NCI-H1105 treated with DMSO at 0.1 percent for 48 hours (cell line): ENCODE results near the gene NANS.

ENCODE experiments used
- DNase-seq: peaks from one replicate; lab custom pipeline; 2025; lab: John Stamatoyannopoulos, UW

Gene NANS

GRCh38 chr9:98038958-98039357, 17.6 kb upstream of the NANS start:
- no peak for DNase-seq

- no peak for DNase-seq
Measured at GRCh38 chr9:98039607-98040017, 16.9 kb upstream of the NANS start.

DNA sequence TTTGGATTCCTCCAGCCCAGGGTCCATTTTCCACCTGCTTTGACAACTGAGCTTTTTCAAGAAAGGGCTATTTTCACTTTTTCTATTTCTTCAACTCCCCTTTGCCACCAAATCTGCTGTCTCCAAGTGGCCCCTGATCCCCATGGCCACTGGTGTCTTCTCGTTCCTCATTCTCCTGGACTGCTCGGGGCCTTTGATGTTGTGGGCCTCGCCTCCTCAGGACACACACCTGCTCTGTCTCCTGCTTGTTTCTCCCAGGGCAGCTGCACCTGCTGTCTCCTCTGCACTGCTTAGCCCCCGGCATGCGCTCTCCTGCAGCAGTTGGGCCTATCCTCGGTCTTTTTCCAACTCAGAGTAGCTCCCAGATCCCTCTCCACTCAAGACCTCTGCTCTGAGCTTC, 16.3 kb upstream of the NANS start:
- DNase-seq: no peak

DNA sequence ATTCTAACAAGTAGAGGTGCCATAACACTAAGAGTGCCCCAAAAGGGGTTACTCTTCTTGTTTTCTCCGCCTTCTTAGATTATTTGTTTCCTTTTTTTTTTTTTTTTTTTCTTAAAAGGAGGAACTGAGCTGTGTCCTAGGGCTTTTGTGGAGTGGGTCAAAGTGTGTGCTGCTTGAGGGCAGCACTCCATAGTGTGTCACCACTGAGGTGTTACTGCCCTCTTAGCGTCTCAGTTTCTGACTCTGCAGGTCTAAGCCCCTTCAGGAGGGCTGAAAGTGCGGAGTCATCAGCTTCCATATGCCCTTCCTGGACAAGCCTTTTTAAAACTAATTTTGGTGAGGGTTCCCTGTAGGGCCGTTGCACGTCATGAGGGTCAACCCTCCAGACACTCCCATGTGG, 12.6 kb upstream of the NANS start:
- DNase-seq: no peak

- no peak for DNase-seq
Measured at GRCh38 chr9:98045234-98046179, 11.0 kb upstream of the NANS start.

- DNase-seq: no peak
Measured at GRCh38 chr9:98046180-98046543, 10.4 kb upstream of the NANS start.

GRCh38 chr9:98047002-98047401, 9.5 kb upstream of the NANS start:
- DNase-seq: no peak

- DNase-seq: no peak
Measured at GRCh38 chr9:98049288-98050072, 7.1 kb upstream of the NANS start.

DNA sequence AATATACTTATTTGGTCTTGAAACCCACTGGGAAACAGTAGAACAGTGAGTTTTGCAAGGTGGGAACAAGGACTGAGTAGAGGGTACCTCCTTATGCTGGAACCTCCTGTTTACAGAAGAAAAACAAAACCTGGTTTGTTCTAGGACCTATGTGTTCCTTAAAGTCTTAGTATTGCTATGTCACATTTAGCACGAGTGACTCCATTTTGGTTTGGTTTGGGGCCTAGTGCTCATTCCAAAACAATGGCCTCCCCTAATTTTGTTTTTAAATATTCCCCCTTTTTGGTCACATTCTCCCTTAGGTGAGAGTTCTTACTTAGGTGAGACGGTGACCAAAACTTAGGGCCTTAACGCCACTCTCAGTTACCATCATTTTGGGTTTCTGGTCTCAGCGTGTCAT, 6.2 kb upstream of the NANS start:
- DNase-seq: no peak

DNA sequence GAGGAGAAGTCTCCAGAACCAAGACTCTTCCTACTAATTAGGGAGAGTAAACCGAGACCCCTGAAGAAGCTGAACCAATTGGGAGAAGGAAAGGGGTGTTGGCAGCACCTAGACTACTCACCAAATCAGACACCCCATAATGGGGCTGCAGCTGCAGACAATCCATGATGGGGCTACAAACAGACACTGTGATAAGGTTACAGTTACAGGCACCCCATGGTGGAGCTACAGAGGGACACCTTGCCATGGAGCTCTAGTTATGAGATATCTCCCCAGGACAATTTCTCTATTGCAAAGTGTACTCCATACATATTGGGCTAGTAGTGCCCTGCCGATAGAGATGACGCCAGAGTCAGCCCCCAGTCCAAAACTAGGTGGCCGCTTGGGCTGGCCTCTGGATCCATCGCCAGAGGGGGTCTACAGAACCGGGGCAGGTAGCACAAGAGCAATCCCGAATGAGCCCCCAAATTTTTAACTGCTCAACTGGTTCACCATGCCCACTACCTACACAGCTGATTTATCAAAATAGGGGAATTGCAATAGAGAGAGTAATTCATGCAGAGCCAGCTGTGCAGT, 2.1 kb upstream of the NANS start:
- no peak for DNase-seq

DNA sequence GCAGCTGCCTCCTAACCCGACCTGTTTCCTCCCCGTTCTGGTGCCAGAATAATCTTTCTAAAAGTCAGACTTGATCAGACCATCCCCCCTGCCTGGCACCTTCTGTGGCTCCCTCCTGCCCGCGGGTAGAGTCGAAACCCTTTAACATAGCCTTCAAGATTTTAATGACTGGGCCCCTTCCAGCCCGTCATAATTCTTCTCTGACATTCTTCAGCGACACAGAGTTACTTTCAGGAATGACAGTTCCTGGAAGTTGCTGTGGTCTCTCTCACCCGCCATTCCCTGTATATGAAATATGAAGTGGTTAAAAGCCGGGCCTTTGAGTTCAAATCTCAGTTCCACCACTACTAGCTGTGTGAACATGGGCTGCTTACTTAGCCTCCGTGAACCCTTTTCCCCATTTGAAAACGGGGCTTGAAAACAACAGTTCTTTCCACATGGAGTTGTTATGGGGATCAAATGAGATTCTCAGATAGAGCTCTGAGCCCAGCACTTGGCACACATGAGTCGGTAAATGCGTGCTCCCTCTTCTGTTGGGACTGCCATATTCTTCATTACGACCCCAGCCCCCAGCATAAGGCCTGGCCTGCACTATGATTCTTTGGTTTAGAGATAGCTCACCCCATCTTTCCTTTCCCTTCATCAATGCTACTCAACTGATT, 737 bp downstream of the NANS start:
- DNase-seq: no peak

GRCh38 chr9:98062161-98062560, 5.6 kb downstream of the NANS start:
- no peak for DNase-seq

DNA sequence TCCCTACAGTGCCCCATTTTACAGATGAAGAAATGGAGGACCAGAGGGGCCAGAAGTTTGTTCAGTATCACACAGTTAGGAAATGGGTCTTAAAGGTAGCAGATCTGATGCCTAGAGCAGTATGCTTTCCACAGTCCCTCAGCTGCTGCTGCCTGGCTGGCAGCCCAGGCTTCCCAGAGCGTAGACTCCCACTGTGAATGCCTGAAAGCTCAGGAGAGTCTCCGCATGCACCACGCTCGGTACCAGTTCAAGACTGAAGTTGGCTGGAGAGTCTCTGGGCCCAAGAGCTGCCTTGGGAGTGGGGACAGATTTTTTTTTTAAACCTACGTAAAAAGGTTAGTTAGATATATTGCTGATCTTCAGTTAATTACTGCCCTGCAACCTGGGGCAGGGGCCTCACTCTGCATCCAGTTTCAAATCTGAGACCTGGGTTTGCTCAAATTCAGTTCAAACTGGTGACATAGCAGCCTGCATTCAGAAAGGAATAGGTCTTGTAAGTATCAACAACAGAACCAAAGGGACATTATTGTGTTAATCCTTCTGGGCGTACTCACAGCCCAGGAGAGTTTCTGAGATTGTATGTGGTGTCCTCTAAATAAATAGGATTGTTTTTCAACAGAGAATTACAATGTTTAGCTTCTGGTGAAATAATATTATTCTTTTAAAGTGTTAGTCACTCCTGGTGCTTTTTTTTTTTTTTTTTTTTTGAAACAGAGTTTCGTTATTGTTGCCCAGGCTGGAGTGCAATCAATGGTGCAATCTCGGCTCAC, 8.3 kb downstream of the NANS start:
- DNase-seq: no peak

DNA sequence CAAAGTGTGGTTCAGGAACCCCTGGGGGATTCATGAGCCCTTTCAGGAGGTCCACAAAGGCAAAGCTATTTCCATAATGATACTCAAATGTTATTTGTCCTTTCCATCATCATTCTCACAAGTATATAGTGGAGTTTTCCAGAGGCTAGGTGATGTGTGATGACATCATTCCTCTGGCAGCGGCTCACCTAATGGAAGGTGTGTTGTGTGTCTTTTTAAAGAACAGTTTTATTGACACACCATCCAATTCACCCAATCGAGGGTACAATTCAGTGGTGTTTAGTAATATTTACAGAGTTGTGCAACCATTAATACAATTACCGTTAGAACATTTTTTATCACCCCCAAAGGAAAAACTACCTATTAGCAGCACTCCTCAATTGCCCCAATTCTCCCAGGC, 9.7 kb downstream of the NANS start:
- no peak for DNase-seq

DNA sequence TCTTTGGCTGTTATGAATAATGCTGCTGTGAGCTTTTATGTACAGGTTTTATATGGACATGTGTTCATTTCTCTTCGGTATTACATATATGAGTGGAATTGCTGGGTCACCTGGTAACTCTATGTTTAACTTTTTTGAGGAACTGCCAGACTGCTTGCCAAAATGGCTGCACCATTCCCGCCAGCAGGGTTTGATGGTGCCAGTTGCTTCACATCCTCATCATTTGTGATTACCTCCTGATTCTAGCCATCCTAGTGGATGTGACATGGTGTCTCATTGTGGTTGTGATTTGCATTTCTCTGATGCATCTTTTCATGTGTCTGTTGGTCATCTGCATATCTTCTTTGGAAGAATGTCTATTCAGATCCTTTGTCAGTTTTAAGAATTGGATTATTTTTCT, 10.7 kb downstream of the NANS start:
- DNase-seq: no peak

DNA sequence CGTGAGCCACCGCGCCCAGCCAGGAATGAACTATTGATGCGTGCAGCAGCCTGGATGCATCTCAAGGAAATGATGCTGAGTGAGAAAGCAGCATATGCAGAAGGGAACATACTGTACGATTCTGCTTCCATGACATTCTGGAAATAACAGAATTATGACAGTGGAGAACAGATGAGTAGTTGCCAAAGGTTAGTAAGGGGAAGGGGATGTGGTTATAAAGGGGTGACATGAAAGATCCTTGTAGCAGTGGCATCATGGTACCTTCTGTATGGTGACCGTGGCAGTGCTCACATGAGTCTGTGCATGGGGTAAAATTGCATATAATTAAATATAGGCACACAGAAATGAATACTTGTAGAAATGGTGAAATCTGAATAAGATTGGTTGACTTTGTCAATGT, 13.0 kb downstream of the NANS start:
- no peak for DNase-seq

- DNase-seq: no peak
Measured at GRCh38 chr9:98070704-98071103, 14.2 kb downstream of the NANS start.

- no peak for DNase-seq
Measured at GRCh38 chr9:98071737-98072136, 15.2 kb downstream of the NANS start.

GRCh38 chr9:98074115-98074990, 17.8 kb downstream of the NANS start:
- peak; percentile 36 for DNase-seq

DNA sequence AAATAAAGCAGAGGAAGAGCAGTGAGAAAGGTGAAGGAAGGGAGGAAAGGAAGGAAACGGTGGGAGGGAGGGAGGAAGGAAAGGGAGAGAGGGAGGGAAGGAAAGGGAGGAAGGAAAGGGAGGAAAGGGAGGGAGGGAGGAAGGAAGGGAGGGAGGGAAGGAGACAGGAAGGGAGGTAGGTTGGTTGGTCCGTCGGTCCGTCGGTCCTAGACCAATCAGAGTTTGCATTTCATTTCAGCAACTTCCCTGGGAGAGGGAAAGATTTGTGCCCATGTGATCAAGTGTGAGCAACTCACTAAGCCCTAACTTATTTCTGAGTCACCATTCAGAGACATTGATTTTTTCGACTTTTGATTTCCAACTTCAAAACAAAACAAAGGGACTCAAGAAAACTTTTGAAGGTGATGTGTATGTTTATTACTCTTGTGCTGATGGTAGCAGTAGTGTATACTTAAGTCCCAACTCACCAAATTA, 18.8 kb downstream of the NANS start:
- no peak for DNase-seq
